ENCODE results near the gene PMFBP1.

PMFBP1 gene

DNA sequence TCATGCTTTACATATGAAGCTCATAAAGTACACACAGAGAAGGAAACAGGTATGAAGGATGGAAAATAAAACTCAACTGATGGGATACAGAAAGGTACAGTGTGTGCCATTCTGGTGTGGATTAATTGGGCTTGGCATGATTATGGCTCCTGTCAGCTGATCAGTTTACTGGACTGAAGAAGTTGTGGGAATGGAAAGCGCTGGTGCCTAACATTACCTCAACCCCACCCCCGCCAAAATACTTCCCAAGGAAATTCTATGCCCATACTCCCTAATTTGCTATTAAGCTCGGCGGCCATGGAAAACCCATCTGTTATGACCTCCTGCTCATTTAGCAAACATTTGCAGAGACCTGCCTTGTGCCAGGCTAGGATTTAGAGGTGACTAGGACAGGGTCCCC, 16.6 kb upstream of the PMFBP1 start:
- DNase-seq (ENCODE audit: low read depth), result no peak

DNA sequence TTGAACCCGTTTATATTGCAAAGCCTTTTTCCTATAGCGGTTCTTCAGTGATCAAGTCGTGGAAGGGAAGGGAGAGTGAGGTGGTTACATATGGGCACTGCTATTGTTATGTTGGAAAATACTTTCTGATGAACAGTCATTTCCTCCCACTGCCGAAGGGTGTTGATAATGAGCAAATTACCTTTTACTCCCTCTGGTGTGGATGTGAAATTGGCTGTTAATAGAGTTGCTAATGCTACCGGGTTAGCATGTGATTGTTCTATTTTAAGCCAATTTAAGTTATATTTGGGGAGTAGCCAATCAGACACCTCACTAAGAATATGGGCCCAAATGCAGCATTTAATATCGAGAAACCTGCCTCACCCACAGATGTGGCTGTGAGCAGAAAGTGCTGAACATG, 15.6 kb upstream of the PMFBP1 start:
- DNase-seq (ENCODE audit: low read depth), result no peak

DNA sequence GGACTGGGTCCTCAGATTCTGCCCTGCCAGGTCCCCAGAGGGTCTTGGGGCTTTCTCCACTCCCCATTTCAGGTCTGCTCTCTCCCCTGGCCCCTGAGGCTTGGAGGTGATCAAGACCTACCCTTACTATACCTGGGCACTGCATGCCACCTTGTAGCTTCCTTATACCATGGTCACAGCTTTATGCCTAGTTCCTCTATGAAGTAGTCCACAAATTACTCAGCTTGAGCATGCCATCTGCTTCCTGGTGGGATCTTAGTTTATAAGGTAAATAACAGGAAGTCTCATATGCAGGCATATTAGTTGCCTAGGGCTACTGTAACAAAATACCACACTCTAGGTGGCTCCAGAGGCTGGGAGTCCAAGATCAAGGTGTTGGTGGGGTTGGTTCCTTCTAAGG, 11.0 kb upstream of the PMFBP1 start:
- DNase-seq (ENCODE audit: low read depth), result no peak

DNA sequence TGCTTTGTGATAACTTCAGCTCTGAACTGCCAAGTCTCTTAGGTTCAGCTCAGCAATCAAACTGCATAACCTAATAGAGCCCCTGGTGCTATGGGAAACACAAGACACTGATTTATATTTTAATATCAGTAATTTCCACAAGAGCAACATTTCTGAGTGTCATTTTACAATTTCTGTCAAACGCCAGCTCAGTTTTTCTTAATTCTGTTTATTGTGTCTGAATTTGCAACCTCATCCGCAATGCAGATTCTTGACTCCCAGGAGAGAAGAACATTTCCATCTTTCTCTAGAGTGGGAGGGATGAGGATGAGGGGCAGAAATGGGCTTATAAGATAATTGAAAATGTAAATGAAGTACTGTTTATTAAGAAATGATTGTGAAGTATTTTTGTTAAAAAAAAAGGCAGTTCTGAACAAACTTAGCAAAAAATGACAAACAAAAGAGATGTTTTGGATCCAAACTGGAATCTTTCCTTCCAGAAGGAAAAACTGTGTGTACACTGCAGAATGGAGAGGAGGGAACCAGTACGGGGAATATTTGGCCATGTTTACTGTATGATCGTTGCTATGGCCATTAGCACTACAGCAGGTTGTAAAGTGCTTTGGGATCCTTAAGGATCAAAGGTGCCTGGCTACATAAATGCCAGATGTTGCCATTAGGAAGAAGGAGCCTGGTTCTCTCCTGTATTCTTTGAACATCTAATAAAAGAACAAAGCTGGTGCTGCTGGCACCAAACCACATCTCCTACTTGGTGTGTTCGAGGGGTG, 7.4 kb upstream of the PMFBP1 start:
- DNase-seq (ENCODE audit: low read depth), result no peak

DNA sequence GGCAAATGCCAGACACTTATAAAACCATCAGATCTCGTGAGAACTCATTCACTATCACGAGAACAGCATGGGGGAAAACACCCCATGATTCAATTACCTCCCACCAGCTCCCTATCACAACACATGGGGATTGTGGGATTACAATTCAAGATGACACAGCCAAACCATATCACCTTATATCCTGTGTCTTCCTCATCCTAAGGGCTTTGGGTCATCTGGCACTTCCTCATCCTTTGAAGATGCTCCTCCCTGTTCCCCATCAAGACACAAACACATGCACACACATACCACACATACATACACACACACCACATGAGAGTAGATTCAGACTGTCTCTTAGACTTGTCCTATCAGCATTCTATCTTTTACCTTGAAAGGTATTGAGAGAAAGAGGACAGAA, 2.8 kb upstream of the PMFBP1 start:
- no peak for DNase-seq (ENCODE audit: low read depth)

DNA sequence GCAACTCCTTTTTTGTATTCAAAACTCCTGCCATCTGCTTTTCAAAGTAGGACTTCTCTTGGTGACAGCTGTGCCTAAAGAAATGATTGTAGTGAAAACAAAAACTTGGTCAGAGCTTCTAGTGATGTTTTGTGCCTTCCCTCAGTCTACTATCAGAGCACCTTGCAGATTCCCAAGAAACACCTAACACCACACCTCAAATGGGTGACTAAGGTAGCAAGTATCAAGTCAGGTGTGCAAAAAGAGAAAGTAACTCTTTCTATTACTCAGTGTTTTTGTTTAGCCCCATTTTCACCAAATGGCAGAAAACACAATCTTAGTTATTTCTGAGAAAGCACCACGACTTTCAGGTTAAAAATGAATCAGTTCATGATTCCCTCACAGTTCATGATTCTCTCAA, 2.0 kb upstream of the PMFBP1 start:
- DNase-seq (ENCODE audit: low read depth), result no peak

DNA sequence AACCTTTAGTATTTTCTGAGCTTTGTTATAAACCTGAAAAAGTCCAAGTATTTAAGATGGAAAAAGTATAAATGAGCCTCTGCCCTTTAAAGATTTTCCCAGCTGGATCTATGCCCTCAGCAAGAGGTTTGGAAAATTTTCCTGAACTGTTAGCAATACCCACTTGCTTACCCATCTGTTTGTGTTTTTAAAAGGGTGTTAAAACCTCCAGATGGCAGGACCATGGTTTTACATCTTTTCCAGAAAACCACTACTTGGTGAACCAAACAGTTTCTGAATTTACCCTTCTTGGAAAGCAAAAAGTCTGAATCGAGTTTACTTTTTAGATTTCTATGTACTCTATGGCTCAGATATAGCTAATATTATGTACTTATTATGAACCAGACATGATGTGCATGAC, 719 bp downstream of the PMFBP1 start:
- DNase-seq (ENCODE audit: low read depth), result no peak

DNA sequence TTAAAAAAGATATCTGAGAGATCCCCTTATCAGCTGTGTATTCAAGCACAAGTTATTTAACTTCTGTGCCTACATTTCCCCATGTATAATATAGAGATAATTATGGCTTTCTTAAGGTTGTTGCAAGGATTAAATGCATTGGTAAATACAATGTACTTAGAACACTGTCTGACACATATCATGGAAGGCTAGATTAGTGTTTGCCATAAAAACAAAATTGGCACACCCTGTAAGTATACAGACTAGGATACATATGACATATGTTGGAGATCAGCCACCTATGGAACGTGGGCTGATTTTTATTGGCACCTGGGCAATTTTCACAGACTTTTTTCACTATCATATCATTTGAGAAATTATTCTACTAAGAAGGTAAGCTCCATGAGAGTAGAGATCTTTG, 2.2 kb downstream of the PMFBP1 start:
- DNase-seq (ENCODE audit: low read depth), result no peak

DNA sequence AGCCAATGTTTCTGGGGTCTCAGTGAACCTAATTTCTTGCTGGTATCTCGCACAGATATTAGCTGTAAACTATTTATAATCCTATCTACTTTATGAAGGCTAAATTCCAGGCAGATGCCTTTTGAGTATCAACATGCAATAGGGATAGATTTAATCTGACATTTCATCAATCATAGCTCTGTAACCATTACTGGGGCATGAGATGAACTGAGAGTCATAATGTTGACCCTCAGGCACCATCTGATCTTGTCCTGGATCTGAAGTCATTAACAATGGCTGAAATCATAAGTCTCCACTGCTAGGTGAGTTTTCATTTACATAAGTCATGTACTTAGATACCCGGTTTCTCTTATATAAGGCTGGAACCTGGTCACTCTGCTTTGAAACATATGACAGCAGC, 3.6 kb downstream of the PMFBP1 start:
- DNase-seq (ENCODE audit: low read depth), result no peak

DNA sequence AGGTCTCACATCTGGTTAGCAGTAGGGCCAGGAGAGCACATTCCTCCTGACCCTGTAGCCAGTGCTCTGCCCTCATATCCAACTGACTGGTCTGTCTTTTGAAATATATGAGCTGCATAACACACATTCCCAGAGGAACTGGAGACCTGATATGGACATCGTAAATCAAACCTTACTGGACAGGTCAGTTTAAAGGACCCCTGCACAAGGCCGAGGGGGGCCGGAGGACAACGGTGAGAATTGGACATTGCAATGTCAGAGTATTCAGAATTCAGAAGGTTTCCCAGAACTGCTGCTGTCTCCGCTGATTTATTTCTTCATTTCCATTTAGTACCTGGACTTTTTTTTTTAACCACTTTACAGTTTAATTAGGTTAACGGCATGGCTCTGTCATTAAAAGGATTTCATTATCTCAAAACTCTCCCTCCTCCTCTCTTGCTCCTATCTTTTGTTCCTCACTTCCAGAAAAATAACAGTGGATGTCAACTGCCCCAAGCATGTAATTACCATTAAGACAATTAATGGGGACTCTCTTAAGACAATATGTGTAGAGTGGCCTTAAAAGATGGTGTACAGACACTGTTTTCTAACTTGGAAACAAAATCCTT, 4.9 kb downstream of the PMFBP1 start:
- DNase-seq (ENCODE audit: low read depth), result no peak

DNA sequence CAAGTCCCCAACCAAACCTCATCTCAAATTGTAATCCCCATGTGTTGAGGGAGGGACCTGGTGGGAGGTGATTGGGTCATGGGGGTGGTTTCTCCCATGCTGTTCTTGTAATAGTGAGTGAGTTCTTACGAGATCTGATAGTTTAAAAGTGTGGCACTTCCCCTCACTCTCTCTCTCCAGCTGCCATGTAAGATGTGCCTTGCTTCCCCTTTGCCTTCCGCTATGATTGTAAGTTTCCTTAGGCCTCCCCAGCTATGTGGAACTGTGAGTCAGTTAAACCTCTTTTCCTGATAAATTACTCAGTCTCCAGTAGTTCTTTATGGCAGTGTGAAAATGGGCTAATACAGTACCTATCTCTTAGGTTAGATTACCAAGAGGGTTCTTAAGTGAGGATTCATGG, 5.8 kb downstream of the PMFBP1 start:
- DNase-seq (ENCODE audit: low read depth), result no peak

DNA sequence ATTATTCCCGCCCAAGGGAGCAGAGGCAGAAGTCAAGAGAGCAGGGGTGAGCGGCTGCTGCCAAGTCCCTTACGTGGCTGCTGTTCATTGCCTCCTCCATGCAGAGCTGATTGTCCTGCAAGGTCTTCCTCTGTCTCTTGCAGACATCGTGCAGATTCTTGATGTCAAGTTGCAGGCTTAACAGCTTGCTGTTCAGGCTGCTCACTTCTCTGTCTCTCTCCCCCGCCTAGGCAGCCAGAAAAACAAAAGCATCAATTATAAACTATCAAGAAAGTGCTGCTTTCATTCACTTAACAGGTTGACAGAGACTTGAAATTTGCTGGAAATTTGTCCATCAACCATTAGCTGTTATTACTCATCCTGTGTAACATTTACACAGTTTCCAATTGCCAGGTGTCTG, 7.3 kb downstream of the PMFBP1 start:
- no peak for DNase-seq (ENCODE audit: low read depth)

DNA sequence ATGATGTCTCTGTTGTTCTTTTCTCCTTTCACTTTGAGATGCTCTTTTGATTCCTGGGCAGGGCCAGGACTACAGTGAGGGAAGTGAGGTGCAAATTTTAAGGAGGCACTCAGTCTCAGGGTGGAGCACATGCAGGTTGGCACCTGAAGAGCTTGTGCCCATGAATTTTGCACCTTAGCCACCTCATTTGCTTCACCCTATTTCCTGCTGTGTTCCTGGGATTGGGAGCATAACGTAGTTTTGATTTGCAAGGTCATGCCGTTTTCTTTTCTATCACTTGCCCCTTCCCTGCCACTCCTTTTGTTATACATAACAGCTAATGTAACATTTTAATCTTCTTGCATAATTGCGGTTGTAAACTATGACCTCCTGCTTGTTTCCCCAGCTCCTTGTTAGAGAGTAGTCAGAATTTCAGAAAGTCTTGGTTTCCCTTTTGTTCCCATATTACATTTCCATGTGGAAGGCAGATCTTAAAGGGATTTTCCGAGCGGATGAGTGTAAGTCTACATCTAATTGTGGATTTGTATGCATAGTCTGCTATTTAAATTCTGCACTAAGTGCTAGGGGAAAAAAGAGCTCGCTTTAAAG, 9.8 kb downstream of the PMFBP1 start:
- DNase-seq (ENCODE audit: low read depth), result no peak

DNA sequence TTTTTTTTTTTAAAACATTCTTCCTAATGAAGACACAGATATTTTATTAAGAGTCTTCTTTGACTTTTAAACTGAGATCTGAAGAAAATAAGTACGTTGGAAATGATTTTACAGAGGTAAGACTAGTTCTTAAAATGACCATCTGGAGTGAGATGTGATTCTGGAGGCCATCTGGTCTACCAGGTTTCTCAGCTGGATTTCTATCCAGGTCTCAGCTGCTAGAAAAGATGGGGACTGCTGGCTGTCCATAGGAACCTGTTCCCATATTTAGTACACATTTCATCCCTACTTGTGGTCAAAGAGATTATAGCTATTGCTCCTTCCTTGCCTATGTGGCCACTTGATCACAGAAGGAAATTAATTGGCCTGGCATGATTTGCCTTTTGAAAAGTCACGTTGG, 12.2 kb downstream of the PMFBP1 start:
- DNase-seq (ENCODE audit: low read depth), result no peak

DNA sequence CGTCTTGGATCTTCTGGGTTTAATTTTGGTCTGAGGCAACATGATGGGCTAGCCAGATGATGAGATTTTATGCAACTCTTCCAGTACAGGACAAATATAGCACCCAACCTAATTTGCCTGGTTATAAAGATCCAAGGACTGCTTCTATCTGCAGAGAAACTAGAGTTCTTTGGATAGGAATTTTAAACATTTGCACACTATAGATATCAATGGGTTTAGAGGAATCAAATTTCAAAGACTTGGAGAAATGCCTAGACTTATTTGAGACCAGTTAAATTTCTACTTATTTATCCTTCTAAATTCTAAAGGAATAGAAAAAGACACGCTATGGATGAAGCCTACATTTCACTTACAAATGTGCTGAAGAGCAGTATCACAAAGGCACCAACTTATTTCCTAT, 12.6 kb downstream of the PMFBP1 start:
- DNase-seq (ENCODE audit: low read depth), result no peak

DNA sequence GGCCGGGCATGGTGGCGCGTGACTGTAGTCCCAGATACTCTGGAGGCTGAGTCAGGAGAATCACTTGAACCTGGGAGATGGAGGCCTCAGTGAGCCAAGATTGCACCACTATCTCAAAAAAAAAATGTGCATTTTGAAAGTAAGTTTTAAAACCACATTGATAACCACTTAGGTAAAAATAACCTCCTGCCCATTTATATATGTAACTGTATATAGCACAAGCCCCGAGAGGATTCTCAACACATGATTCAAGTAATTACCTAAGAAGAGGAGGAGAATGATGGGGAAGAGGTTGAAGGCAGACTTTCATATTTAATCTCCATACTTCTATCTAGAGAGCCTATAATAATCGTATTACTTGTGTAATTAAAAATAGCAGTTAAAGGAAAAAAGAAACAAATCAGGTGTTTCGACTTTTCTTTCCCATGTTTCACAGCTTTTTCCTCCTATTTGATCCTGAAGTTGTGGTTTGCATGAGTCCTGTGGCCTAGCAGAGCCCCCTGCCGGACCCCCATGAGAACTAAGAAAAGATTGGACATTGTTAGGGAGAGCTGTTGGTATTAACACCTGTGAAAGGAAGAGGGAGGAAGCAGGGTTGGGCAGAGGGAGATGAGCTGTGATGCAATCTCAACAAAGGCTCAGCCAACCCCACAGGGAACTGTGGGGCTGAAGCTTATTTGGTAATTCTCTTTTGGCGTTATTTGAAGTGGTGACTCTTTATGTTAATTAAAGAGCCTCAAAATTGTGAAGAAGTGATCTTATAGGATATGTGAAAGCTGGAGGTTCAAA, 22.1 kb downstream of the PMFBP1 start:
- DNase-seq (ENCODE audit: low read depth), result no peak

DNA sequence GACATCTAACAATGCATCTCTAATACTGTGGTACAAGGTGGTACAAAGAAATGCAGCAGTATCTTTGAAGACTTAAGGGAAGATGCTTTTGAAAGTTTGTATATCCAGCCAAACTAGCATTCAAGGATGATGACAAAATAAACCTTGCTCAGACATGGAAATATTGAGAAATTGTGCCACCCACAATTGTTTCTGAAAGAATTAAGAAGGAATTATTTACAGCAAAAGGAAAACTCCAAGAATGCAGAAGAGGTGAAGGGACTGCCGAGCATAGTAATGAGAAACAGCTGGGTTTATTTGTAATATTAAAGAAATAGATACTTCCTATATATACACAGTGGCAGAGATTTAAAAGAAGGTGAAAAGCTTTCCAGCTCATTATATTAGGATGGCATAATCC, 29.5 kb downstream of the PMFBP1 start:
- no peak for DNase-seq (ENCODE audit: low read depth)

DNA sequence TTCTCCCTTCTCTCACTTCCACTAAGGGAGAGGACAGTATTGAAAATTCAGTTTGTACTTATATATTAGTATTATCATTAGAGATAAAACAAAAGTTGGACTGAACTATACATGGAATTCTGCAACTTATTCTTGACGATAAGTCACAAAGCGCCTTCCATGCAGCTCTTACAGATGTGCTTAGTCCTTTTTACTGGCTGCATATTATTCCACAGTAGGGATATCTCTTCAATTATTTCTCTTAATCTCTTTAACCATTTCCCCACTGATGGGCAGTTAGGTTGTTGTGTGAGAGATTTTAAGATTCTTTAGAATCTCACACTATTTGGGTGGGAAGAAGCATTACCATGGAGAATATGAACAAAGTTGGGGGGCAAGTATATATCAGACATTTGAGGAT, 32.0 kb downstream of the PMFBP1 start:
- no peak for DNase-seq (ENCODE audit: low read depth)

DNA sequence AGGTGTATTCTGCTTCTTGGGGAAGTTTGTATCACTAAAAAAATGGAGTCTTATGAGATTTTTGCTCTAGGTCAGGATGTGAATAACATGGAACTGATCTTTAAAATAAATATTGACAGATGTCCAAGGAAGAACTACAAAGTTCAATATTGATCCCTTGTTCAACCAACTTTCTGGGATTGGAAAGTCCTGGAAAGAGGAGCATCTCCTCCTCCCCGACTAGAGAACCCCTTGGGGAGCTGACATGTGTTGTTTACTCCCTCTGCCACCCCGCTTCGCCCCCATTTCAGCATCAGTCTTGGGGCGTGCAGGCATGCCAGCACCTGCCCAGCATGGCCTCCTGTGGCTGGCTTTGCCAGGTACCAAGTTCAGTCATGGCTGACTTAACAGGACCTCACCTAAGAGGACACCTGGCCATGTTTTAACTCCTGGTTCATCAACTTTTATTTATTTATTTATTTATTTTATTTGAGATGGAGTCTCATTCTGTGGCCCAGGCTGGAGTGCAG, 33.8 kb downstream of the PMFBP1 start:
- no peak for DNase-seq (ENCODE audit: low read depth)

DNA sequence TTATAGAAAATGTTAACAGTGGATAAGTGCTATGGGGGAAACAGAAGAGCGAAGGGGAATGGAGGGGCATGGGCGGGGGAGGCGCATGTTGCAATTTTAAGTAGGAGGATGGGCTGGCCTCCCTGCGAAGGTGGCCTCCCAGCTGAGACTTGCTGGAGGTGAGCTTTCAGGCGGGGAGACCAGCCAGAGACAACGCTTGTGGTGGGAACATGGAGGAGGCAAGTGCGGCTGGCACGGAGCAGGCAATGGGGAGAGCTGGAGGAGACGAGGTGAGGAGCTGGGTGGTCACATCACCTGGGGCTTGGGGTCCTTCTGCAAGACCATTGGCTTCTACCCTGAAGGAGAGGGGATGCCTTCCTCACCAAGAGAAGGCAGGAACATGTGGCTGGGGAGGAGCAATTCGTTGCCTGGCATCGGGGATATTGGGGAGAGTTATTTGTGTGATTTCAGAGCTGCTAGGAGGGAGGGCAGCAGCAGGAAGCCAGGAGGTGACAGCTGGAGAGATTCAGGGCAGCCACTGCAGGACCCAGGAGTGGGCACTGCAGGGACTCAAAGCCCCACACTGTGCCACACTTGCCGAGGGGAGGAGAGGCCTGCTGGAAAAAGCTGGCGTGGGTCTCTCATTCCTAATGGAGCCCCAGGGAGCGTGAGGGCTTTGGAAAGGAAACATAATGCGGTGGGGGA, 34.4 kb downstream of the PMFBP1 start:
- DNase-seq (ENCODE audit: low read depth), result no peak

DNA sequence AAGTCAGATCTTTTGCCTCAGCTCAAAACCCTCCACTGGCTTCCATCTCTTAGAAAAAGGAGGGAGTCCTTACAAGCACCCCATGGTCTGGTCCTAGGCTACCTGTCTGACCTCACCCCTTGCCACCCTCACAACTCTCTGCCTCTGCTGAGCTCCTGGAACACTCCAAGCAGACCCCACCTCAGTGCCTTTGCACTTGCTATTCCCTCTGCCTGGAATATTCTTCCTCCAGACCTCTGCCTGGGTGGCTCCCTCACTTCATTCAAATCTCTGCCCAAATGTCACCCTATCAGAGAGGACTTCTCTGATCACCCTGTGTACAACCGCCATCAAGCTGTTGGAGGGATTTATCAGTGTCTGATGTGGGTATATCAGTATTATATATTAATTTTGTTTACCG, 37.4 kb downstream of the PMFBP1 start:
- DNase-seq (ENCODE audit: low read depth), result no peak

DNA sequence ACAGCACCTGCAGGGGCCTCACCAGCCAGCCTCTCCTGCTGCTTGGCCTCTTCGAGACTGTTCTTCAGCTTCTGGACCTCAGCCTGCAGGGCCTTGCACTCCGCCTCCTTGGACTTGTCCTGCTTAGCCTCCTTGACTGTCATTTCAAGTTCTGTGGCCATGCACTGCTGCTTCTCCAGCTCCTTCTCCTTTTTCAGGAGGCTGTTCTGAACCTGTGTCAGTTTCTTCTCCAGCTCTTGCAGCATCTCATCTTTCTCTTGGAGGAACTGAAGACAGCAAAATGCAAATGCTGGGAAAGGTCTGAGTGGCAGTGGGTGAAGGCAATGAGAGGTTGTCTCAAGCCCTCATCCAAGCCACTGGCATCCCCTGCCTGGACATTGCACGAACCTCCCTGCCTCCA, 39.2 kb downstream of the PMFBP1 start:
- no peak for DNase-seq (ENCODE audit: low read depth)

Measured in stromal cell of bone marrow (primary cell).